ENCODE data around the gene KRT17.

KRT17 gene

GRCh38 chr17:41624208-41625101 is at the start of gene KRT17:
Gene KRT17 (minus strand): TSS chr17:41624575. CDS start chr17:41624509, 66 bp downstream.
- no peak for FAIRE-seq
- DNase-seq (ENCODE audit: insufficient read length, low spot score): no peak

DNA sequence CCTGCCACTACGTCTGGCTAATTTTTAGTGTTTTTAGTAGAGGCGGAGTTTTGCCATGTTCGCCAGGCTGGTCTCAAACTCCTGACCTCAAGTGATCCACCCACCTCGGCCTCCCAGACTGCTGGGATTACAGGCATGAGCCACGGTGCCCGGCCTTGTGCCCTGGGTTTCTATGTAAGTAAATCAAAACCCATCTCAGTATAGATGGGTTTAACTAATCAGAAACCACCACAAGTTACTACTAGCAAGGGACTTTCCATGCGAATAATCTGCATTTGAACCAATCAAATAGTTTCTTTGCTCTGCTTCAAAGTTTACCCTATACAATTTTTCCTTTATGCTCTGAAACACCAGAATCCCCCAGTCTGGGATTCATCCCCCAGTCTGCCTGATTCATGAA is 47.8 kb upstream of the KRT17 start:
- FAIRE-seq: no peak

GRCh38 chr17:41667280-41668041 is 43.1 kb upstream of the KRT17 start:
- FAIRE-seq: no peak
- no peak for DNase-seq (ENCODE audit: insufficient read length, low spot score)

More for the DNA sequence above, 47.8 kb upstream of the KRT17 start:
- no peak for DNase-seq (ENCODE audit: insufficient read length, low spot score)

DNA sequence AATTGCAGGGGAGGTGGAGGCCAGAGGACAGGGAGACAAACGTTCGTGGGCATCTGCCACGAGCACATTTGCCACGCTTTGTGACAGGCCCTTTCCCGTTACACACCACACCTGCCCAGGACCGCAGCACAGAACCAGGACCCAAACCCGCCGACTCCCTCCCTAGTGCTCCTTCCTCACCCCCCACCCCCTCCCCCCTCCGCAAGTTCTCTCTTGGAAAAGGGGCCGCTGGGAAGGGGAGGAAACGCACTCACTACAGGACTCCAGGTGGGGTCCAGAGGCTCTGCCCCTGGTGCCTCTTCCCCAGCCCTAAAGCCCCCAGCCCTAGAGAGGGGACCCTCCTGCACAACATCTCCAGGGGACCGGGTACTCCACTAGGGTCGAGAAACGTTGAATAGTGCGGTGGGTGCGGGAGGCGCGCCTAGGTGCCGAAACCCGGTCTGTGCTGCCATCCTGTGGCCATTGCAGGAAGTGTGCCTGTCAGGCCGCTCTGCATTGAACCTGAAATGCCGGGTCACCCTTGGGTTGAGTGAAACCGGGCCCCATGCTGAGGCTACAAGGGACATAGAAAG is 42.4 kb upstream of the KRT17 start:
- FAIRE-seq: peak; percentile 87
- peak; percentile 71 for DNase-seq (ENCODE audit: insufficient read length, low spot score)

DNA sequence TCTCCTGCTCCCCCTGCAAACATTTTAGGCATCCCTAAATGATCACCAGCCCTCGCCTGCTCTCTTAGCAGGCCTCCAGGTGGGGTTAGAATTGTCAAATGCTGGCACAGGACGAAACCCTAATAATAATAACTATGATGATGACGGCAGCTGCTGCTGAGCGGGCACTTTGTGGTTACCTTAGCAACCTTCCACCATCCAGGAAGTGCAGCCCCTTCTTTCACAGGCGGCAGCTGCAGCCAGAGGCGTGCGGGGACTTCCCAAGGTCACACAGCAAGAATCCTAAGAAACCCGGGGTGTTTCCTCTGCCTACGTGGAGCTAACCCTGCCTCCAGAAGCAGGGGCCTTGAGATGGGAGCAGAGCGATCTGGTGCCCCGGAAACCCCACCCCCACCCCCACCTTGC is 41.9 kb upstream of the KRT17 start:
- DNase-seq (ENCODE audit: insufficient read length, low spot score) (no peak), FAIRE-seq (peak; percentile 35)

DNA sequence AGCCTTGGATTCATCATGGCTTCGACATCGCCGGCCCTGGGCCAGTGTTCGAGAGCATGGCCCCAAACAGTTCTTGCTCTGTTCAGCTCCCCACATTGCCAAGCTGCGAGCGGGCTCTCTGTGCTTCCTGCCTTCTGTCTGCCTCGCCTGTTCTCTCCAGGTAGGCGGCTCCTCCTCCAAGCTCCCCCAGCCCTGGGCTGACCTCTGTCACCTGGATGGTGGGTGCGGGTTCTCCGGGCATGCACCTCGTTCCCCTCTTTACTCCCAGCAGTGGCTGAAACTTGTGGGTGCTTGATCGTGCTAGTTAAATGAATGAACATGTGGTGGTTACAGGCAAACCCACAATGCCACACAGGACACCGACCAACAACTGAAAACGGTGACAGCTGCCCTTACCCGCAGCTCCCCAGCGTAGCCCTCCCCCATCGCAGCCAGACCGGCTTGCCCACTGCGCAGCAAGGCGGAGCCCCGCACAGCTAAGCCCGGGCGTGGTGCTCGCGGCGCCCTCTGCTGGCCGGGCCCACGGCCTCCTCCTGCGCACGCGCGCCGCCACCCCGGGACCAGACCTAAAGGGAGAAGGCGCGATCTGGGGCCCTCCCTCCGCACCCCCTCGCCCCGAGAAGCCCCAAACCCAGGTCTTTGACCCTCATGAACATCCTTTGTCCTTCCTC is 41.3 kb upstream of the KRT17 start:
- DNase-seq (ENCODE audit: insufficient read length, low spot score) (peak; percentile 77), FAIRE-seq (peak; percentile 85)

DNA sequence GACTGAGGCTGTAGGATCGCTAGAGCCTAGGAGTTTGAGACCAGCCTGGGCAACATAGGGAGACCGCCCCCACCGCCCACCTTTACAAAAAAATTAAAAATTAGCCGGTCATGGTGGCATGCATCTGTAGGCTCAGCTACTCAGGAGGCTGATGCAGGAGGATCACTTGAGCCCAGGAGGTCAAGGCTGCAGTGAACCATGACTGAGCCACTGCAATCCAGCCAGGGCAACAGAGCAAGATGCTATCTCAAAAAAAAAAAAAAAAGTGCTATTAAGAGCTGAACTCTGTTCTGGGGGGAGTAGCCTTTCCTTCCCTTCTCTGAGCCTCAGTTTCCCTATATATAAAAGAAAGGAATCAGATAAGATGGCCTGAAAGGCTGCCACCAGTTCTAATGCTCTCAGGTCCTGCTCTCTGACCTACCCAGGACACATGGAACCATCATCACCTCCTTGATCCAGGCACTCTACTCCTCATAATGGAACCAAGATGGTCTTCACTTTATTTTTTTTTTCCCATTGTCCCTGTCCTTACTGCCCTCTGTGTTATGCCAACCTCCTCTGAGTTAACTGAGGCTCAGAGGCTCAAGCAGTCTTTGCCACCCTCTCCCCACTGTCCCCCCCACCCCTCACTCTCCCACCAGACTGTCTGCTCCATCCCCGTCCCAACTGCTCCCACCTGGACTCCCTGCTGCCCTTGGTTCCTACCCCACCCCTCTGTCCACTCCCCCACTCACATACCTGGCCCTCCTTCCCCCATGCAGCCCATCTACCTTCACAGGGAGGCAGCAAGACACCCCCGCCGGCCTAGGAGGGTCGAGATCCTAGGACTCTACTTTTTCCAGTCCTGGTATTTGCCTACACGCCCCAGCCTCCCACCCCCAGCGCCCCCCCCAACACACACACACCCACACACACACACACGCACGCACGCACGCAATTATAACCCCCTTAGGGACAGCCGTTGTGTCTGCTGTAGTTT is 40.5 kb upstream of the KRT17 start:
- no peak for FAIRE-seq
- no peak for DNase-seq (ENCODE audit: insufficient read length, low spot score)

- FAIRE-seq (no peak), DNase-seq (ENCODE audit: insufficient read length, low spot score) (no peak)
These were observed 39.7 kb upstream of the KRT17 start for GRCh38 chr17:41664172-41664457.

DNA sequence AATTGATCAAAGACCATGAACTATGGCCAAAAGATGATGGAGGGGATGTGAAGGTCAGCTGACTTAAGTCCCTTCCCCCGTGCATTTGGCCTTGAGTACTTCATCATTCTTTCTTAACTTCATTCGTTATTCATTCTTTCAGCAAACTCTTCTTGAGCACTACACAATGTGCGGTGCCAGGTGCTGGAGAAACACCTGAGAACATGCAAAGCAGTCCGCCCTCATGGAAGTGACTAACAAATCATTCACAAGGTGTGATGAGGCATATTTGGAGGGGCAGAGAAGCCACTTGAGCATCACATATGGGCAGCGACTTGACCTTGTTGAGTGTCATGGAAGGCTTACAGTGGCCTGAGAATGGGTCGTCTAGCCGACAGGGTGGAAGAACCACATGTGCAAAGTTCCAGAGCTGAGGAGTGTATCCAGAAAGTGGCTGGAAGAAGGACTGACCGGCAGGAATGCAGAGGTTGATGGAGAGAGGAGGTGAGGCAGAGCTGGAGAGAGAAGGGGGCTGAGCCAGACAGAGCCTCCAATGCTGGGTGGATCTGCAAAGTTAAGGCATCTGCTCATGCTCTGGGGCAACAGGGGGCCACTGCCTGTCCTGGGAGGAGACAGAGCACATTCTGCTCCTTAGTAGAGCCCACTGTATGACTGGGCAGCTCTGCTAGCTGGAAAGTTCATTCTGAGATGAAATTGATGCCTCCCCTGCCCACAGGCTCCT is 39.2 kb upstream of the KRT17 start:
- FAIRE-seq: no peak
- no peak for DNase-seq (ENCODE audit: insufficient read length, low spot score)

GRCh38 chr17:41660221-41660711 is 35.9 kb upstream of the KRT17 start:
- no peak for FAIRE-seq
- no peak for DNase-seq (ENCODE audit: insufficient read length, low spot score)

- no peak for DNase-seq (ENCODE audit: insufficient read length, low spot score)
- FAIRE-seq: no peak
These were observed 35.2 kb upstream of the KRT17 start for GRCh38 chr17:41659427-41660212.

DNA sequence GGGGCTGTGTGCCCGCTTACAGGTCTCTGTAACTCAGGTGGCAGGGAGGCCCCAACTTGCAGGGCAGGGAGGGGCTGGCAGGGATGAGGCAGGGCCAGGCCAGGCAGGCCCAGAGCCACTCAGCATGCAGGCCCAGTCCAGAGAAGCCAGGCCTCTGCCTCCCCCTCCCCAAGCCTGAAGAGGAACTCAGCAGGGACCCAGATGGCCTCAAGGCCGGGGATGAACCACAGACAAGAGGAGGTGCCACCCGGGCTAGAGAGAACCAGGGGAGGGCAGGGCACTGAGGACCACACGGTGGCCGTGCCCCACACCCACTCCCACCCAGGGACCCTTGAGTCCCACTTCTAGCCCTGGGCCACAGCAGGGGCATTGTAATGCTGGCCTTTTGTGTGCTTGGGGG is 34.5 kb upstream of the KRT17 start:
- DNase-seq (ENCODE audit: insufficient read length, low spot score) (no peak), FAIRE-seq (no peak)

GRCh38 chr17:41657936-41658335 is 33.6 kb upstream of the KRT17 start:
- no peak for DNase-seq (ENCODE audit: insufficient read length, low spot score)
- no peak for FAIRE-seq

GRCh38 chr17:41657176-41657754 is 32.9 kb upstream of the KRT17 start:
- FAIRE-seq: no peak
- DNase-seq (ENCODE audit: insufficient read length, low spot score): no peak

- DNase-seq (ENCODE audit: insufficient read length, low spot score) (no peak), FAIRE-seq (no peak)
These were observed 32.1 kb upstream of the KRT17 start for GRCh38 chr17:41656249-41657023.

DNA sequence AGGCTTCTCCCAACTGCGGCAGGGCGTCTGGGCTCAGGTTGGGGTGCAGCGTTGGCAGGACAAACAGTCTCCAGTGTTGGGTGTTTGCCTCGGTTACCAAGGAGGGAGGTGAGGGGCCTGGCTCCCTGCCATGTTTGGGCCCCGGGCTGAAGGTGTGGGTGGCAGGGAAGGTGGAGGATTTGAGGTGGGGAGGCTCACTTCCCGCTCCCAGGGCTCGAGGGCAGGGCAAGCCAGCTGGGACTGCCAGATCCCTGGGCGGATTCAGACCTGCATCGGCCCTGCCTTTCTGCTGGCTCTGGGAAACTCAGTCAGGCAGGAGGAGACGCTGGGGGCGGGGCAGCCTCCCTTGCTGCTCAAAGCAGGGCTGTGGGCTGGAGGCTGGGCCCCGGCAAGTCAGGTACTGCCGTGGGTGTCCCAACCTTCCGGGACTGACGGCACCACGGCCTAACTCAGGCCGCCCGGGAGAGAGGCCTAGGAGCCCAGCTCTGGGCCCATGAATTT is 31.3 kb upstream of the KRT17 start:
- no peak for FAIRE-seq
- no peak for DNase-seq (ENCODE audit: insufficient read length, low spot score)
